T47D (cell line): Measurements from ENCODE around the gene CAMKK2.
"Not testable (repeated sequence)": the region's sequence is repeated elsewhere in the genome, so short reads cannot be mapped to it uniquely, and the experiment has no call there.

Experiments
- DNase-seq, 2 experiments: peaks; one replicate each; pipeline versions ENCODE4 v3.0.0 to v3.0.0-alpha.2; 2011 to 2012; ENCODE audit warnings: low read depth in 1 of 2, low spot score in 1 of 2
- JUND ChIP-seq: IDR thresholded peaks from 2 replicates; pipeline ENCODE4 v1.6.1; 2012; ENCODE audit warnings: low read depth
- in situ Hi-C: cut with HindIII; loops from 2 replicates; pipeline ENCODE4 v1.10.0; 2016; ENCODE audit warnings: low sequenced_read_pairs, low pct_unique_long_range_greater_than_20kb

Gene CAMKK2

GRCh38 chr12:121323908-121324307 is 27.4 kb upstream of the CAMKK2 start:
- no peak for DNase-seq
- TF ChIP-seq JUND, result no peak
- in situ Hi-C loops, result no loop called here

- no peak for DNase-seq
- TF ChIP-seq JUND, result no peak
- in situ Hi-C loops, result no loop called here
Measured at GRCh38 chr12:121318121-121318520, 21.6 kb upstream of the CAMKK2 start.

GRCh38 chr12:121314431-121314830 is 17.9 kb upstream of the CAMKK2 start:
- DNase-seq, result no peak
- in situ Hi-C loops, result no loop called here
- no peak for TF ChIP-seq JUND

- in situ Hi-C loops, DNase-seq: not testable (repeated sequence)
Measured at GRCh38 chr12:121310231-121310630, 13.7 kb upstream of the CAMKK2 start.

GRCh38 chr12:121307397-121307796 is 10.9 kb upstream of the CAMKK2 start:
- in situ Hi-C loops, DNase-seq: not testable (repeated sequence)

GRCh38 chr12:121304306-121304705 is 7.8 kb upstream of the CAMKK2 start:
- DNase-seq, result no peak
- no peak for TF ChIP-seq JUND
- in situ Hi-C loops, result no loop called here

- no peak for DNase-seq
- TF ChIP-seq JUND, result no peak
- in situ Hi-C loops, result no loop called here
Measured at GRCh38 chr12:121301876-121302275, 5.4 kb upstream of the CAMKK2 start.

GRCh38 chr12:121300083-121300819 is 3.7 kb upstream of the CAMKK2 start:
- in situ Hi-C loops, result no loop called here
- DNase-seq, result peak in 1 of 2 experiments; percentile 37
- no peak for TF ChIP-seq JUND

GRCh38 chr12:121299662-121300061 is 3.2 kb upstream of the CAMKK2 start:
- no peak for TF ChIP-seq JUND
- DNase-seq, result no peak
- in situ Hi-C loops, result no loop called here

GRCh38 chr12:121298411-121298810 is 1.9 kb upstream of the CAMKK2 start:
- DNase-seq, in situ Hi-C loops: not testable (repeated sequence)

GRCh38 chr12:121297435-121297991 is 1.0 kb upstream of the CAMKK2 start:
- in situ Hi-C loops, result no loop called here
- no peak for TF ChIP-seq JUND
- DNase-seq, result peak in 1 of 2 experiments; percentile 26

GRCh38 chr12:121295746-121296617 is 527 bp downstream of the CAMKK2 start:
- peak; percentile 33 to 42 for DNase-seq
- in situ Hi-C loops, result no loop called here
- TF ChIP-seq JUND, result no peak
